ENCODE measurements around the gene KIAA1328. TPM values are rescaled to one million over a fixed set of nuclear protein-coding genes. Genes with fewer than 3 reads are reported as not detected.
"Not testable (repeated sequence)": the region's sequence is repeated elsewhere in the genome, so short reads cannot be mapped to it uniquely, and the experiment has no call there.

The KIAA1328 gene
- total and polyA plus RNA-seq, 8 donors, result 2.1 to 5.2 (median 3.6) TPM

- intact Hi-C loops (cut with DNase I), result no loop called here
- TF ChIP-seq, protein P1, sequence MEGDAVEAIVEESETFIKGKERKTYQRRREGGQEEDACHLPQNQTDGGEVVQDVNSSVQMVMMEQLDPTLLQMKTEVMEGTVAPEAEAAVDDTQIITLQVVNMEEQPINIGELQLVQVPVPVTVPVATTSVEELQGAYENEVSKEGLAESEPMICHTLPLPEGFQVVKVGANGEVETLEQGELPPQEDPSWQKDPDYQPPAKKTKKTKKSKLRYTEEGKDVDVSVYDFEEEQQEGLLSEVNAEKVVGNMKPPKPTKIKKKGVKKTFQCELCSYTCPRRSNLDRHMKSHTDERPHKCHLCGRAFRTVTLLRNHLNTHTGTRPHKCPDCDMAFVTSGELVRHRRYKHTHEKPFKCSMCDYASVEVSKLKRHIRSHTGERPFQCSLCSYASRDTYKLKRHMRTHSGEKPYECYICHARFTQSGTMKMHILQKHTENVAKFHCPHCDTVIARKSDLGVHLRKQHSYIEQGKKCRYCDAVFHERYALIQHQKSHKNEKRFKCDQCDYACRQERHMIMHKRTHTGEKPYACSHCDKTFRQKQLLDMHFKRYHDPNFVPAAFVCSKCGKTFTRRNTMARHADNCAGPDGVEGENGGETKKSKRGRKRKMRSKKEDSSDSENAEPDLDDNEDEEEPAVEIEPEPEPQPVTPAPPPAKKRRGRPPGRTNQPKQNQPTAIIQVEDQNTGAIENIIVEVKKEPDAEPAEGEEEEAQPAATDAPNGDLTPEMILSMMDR (IDR thresholded peaks at IDR 0.05), result no peak
- WGBS, 2 donors, result 92 to 100% methylated on average over 1 of the region's 1 CpG
- Histone ChIP-seq H3K36me3 (no peaks in the 10 kb centered on the region), H3K9me3 (no peaks in the 10 kb centered on the region), H3K4me3 (no peak overlapping the region), H3K27me3 (no peaks in the 10 kb centered on the region), H3K4me1 (no peaks in the 10 kb centered on the region), H3K27ac (no peak overlapping the region)
- DNase-seq, result no peak
- ATAC-seq, result no peak
- FAIRE-seq, result no peak
Measured at GRCh38 chr18:36867056-36867455, 38.1 kb downstream of the KIAA1328 start.

DNA sequence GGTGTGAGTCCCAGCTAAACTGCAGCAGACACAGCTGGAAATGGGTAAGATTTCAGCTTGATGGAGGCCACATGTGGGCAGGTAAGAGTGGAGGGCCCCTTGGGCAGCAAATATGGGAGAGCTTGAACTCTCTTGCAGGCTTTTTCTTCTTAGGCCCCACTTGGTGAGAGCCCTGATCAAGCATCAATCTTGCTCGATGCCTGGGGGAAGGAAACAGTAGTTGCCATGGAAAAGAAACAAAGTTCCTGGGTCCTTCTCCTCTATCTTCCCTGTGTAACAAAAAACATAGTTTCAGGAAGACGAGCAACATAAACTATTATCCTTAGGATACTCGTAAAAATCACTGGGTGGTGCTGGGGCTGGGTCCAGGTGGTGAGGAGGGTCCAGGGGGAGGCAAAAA is 42.9 kb downstream of the KIAA1328 start:
- no peaks in the 10 kb centered on the region for H3K27me3 ChIP-seq
- no peaks in the 10 kb centered on the region for H3K4me1 ChIP-seq
- DNase-seq (no peak), FAIRE-seq (no peak), ATAC-seq (no peak)
- no peaks in the 10 kb centered on the region for H3K36me3 ChIP-seq
- TF ChIP-seq, protein P1 (IDR thresholded peaks at IDR 0.05), result no peak
- WGBS, 2 donors, result 84 to 93% methylated on average over 3 of the region's 3 CpGs
- H3K4me3 ChIP-seq, result no peak overlapping the region
- intact Hi-C loops (cut with DNase I), result no loop called here
- no peaks in the 10 kb centered on the region for H3K9me3 ChIP-seq
- H3K27ac ChIP-seq, result no peak overlapping the region

DNA sequence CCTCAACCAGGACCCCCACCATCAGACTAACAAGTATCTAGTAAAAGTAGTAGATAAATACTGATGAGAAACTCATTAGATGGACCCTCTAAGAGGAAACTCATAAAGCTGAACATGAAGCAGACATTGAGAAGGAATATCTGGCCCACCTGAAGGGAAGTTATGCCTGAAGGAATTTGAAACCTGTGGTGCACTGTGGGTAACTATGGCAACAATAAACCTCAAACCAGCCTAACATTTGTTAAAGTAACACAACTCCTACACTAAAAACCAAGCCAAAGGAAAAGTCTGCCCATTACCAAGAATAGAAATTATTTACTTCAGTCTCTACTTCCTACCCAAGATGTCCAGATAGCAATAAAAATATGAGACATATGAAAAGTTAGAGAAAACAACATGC is 43.4 kb downstream of the KIAA1328 start:
- FAIRE-seq, result no peak
- H3K9me3 ChIP-seq, result no peaks in the 10 kb centered on the region

DNA sequence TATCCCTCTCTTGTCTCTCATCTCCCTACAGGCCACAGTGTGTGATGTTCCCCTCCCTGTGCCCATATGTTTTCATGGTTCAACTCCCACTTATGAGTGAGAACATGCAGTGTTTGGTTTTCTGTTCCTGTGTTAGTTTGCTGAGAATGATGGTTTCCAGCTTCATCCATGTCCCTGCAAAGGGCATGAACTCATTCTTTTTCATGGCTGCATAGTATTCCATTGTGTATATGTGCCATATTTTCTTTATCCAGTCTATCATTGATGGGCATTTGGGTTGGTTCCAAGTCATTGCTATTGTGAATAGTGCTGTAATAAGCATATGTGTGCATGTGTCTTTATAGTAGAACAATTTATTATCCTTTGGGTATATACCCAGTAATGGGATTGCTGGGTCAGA is 44.9 kb downstream of the KIAA1328 start:
- H3K4me3 ChIP-seq; H3K9me3 ChIP-seq; H3K27me3 ChIP-seq; DNase-seq; ATAC-seq; H3K27ac ChIP-seq; H3K4me1 ChIP-seq; FAIRE-seq; H3K36me3 ChIP-seq; intact Hi-C loops (cut with DNase I): not testable (repeated sequence)

More for the DNA sequence above, 43.4 kb downstream of the KIAA1328 start:
- TF ChIP-seq, protein P1 (IDR thresholded peaks at IDR 0.05), result no peak
- H3K4me1 ChIP-seq, result no peaks in the 10 kb centered on the region
- intact Hi-C loops (cut with DNase I), result no loop called here
- H3K36me3 ChIP-seq, result no peaks in the 10 kb centered on the region
- no peaks in the 10 kb centered on the region for H3K27me3 ChIP-seq
- no peak for ATAC-seq
- no peak overlapping the region for H3K27ac ChIP-seq
- no peak for DNase-seq
- no peak overlapping the region for H3K4me3 ChIP-seq

DNA sequence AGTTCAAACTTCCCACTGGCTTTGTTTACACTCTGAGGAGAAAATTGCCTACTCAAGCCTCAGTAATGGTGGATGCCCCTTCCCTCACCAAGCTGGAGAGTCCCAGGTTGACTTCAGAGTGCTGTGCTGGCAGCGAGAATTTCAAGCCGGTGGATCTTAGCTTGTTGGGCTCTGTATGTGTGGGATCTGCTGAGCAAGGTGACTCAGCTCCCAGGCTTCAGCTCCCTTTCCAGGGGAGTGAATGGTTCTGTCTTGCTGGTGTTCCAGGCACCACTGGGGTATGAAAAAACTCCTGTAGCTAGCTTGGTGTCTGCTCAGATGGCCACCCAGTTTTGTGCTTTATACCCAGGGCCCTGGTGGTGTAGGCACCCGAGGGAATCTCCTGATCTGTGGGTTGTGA is 50.9 kb downstream of the KIAA1328 start:
- intact Hi-C loops (cut with DNase I), result not testable (repeated sequence)
- WGBS, 2 donors, result 96 to 100% methylated on average over 3 of the region's 3 CpGs

GRCh38 chr18:36885981-36886380 is 57.1 kb downstream of the KIAA1328 start:
- no peak for ATAC-seq
- no peak for DNase-seq
- 91 to 94% methylated on average over 2 of the region's 2 CpGs for WGBS, 2 donors
- Histone ChIP-seq H3K27me3 (no peaks in the 10 kb centered on the region), H3K4me1 (peaks cover 0 to 6% (median 4%) of the 10 kb centered on the region in 3 donors), H3K27ac (no peak overlapping the region), H3K36me3 (no peaks in the 10 kb centered on the region), H3K4me3 (no peak overlapping the region), H3K9me3 (no peaks in the 10 kb centered on the region)
- TF ChIP-seq, protein P1 (IDR thresholded peaks at IDR 0.05), result no peak
- FAIRE-seq, result no peak
- intact Hi-C loops (cut with DNase I), result no loop called here

More for the DNA sequence above, 50.9 kb downstream of the KIAA1328 start:
- H3K36me3 ChIP-seq, H3K27me3 ChIP-seq, H3K4me1 ChIP-seq, H3K4me3 ChIP-seq, ATAC-seq, DNase-seq, FAIRE-seq, H3K9me3 ChIP-seq, H3K27ac ChIP-seq: not testable (repeated sequence)
